Uterus (tissue), 2 donors: ENCODE measurements around the gene UBE2Z.

Experiments used
- POLR2A ChIP-seq, 2 donors: fragments of 450-650 bp; IDR thresholded peaks; one replicate each; pipeline ENCODE4 v1.6.1; 2016; ENCODE audit warnings: antibody characterized with exemption in 2 of 2, mild to moderate bottlenecking in 1 of 2, moderate library complexity in 1 of 2
- TF ChIP-seq, protein P1 (sequence below), 4 experiments: fragments of 200-600 bp in 2 of 4; fragments of 450-650 bp in 2 of 4; sonication (generic) in 2 of 4; IDR thresholded peaks; one replicate each; pipeline ENCODE4 v1.5.1; 2016 to 2019; ENCODE audit warnings: antibody characterized with exemption in 4 of 4, mild to moderate bottlenecking in 2 of 4, moderate library complexity in 1 of 4

DNA sequence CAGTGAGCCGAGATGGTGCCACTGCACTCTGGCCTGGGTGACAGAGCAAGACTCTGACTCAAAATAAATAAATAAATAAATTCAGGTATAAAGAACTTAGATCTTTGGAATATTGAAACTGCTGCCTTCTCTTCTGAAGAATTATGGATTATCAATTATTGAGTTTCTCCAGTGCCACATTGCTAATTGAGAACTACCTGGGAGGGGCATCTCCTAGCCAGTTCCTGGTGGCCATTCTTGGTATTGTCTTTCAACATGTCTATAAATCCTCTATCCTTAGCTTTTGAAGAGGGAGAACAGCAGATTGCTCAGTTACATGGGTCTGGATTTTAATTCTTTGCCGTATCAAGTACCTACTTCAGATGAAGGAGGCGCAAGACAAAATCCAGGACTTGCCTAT is 48.2 kb upstream of the UBE2Z start:
- TF ChIP-seq, protein P1, sequence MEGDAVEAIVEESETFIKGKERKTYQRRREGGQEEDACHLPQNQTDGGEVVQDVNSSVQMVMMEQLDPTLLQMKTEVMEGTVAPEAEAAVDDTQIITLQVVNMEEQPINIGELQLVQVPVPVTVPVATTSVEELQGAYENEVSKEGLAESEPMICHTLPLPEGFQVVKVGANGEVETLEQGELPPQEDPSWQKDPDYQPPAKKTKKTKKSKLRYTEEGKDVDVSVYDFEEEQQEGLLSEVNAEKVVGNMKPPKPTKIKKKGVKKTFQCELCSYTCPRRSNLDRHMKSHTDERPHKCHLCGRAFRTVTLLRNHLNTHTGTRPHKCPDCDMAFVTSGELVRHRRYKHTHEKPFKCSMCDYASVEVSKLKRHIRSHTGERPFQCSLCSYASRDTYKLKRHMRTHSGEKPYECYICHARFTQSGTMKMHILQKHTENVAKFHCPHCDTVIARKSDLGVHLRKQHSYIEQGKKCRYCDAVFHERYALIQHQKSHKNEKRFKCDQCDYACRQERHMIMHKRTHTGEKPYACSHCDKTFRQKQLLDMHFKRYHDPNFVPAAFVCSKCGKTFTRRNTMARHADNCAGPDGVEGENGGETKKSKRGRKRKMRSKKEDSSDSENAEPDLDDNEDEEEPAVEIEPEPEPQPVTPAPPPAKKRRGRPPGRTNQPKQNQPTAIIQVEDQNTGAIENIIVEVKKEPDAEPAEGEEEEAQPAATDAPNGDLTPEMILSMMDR (IDR thresholded peaks at IDR 0.05) = no peak
- no peak for TF ChIP-seq POLR2A (IDR thresholded peaks at IDR 0.05)
